Activated T-cell treated with anti-CD3 and anti-CD28 coated beads, Interleukin-2, amount 50 U/mL, for 24 hours (primary cell): ENCODE results near the gene FSD1.
"Not testable (repeated sequence)": the region's sequence is repeated elsewhere in the genome, so short reads cannot be mapped to it uniquely, and the experiment has no call there.

ENCODE experiments used
- DNase-seq: peaks from one replicate; pipeline ENCODE4 v3.0.0-alpha.2; 2020
- H3K27ac Mint-ChIP-seq: 2 replicates; pipeline ENCODE4 v1.8.0; 2020; ENCODE audit warnings: mild to moderate bottlenecking, mixed read lengths
- H3K27me3 Mint-ChIP-seq: 2 replicates; pipeline ENCODE4 v1.8.0; 2020; ENCODE audit warnings: mixed read lengths
- H3K36me3 Mint-ChIP-seq: 2 replicates; pipeline ENCODE4 v1.8.0; 2020; ENCODE audit warnings: low read depth, mixed read lengths
- H3K4me1 Mint-ChIP-seq: 2 replicates; pipeline ENCODE4 v1.8.0; 2020; ENCODE audit warnings: low read depth, mixed read lengths
- H3K4me3 Mint-ChIP-seq: 2 replicates; pipeline ENCODE4 v1.8.0; 2020; ENCODE audit warnings: mild to moderate bottlenecking, moderate library complexity, mixed read lengths
- H3K9me3 Mint-ChIP-seq: 2 replicates; pipeline ENCODE4 v1.8.0; 2020; ENCODE audit warnings: mixed read lengths

Gene FSD1

DNA sequence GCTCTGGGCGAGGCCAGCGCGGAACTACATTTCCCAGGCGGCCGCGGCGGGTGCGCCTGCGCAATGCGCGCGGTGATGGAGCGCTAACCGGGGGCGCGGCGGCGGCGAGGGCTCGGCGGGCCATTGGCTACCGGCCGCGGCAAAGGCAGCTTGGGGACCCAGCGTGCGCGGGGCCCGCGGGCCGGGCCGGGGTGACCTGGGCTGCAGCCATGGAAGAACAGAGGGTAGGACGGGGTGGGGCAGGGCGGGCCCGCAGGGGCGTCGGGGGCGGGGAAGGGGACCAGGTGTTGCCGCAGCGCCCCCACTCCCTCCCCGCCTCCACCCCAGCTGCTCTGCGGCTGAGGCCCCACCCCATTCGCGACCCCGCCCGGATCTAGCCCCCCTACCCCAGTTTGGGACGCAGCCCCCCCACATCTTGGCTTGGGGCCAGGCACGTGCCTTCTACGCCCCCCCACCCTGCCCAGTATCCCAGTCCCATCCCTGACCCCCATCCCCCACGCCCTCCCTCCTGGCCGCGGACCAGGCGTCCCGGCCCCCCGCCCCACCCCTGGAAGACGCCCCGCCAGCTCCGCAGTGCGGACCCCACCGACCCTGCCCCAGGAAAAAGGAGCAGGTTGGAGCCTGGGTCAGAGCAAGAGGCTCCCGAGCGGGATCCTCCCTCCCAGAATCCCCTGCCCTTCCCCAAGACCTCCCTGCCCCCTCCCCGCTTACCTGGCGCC is at the start of gene FSD1:
FSD1 (plus strand) TSS at position 61 of the 719 bp plus-strand sequence; CDS start at position 210, 149 bp downstream.
- Mint-ChIP-seq H3K4me3 (peak within 1 kb of the TSS; percentile 61), H3K9me3 (no peaks in the 10 kb centered on the region), H3K27me3 (no peaks in the 10 kb centered on the region), H3K36me3 (no peaks in the 10 kb centered on the region), H3K27ac (peak within 1 kb of the TSS; percentile 59), H3K4me1 (peaks cover 31% of the 10 kb centered on the region)
- peak; percentile 86 for DNase-seq

DNA sequence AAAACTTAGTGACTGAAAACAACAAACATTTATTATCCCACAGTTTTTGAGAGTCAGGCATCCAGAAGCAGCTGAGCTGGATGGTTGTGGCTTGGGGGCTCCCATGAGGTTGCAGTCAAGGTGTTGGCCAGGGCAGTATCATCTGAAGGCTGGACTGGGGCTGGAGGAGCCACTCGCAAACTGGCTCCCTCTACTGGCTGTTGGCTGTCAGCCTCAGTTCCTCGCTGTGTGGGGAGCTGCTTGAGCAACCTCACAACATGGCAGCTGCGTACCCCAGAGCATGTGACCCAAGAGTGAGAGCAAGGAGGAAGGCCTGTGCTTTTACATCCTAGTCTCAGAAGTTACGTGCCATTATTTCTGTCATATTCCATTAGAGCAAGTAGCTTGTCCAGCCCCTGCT is 47.8 kb upstream of the FSD1 start:
- Mint-ChIP-seq H3K4me1 (no peaks in the 10 kb centered on the region), H3K9me3 (no peaks in the 10 kb centered on the region), H3K27me3 (no peaks in the 10 kb centered on the region), H3K4me3 (no peak overlapping the region), H3K36me3 (peaks cover 91% of the 10 kb centered on the region), H3K27ac (no peak overlapping the region)
- DNase-seq = no peak

DNA sequence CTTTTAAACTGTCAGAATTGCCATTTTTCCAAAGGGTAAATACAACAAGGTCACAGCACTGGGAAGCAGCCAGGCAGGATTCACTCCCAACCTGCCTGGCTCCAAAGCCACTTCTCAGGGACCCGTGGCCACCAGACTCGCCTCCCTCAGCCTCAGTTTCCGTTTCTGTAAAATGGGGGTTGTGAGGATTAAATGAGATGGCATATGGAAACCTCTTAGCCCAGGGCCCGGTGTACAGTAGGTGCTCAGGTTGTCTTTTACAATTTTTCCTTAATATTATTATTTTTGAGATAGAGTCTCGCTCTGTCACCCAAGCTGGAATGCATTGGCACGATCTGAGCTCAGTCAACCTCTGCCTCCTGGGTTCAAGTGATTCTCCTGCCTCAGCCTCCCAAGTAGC is 47.4 kb upstream of the FSD1 start:
- no peaks in the 10 kb centered on the region for H3K27me3 Mint-ChIP-seq

DNA sequence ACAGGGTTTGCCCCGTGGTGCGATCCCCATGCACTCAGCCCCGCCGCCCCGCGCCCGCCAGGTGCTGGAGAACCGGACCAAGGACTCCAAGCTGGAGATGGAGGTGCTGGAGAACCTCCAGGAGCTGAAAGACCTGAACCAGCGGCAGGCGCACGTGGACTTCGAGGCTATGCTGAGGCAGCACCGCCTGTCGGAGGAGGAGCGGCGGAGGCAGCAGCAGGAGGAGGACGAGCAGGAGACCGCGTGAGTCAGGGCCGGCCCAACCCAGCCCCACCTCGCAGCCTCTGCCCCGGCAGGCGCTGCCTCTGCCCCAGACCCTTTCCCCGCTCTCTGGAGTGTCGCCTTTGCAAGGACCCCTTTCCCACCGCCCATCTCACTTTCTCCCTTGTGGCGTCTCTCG is 46.2 kb upstream of the FSD1 start:
- no peak overlapping the region for H3K4me3 Mint-ChIP-seq
- no peak for DNase-seq
- H3K27me3 Mint-ChIP-seq = no peaks in the 10 kb centered on the region
- no peak overlapping the region for H3K27ac Mint-ChIP-seq
- H3K4me1 Mint-ChIP-seq = peaks cover 2% of the 10 kb centered on the region
- H3K9me3 Mint-ChIP-seq = no peaks in the 10 kb centered on the region
- peaks cover 90% of the 10 kb centered on the region for H3K36me3 Mint-ChIP-seq

More for the DNA sequence above, 47.4 kb upstream of the FSD1 start:
- no peak overlapping the region for H3K4me3 Mint-ChIP-seq
- no peaks in the 10 kb centered on the region for H3K4me1 Mint-ChIP-seq
- peaks cover 91% of the 10 kb centered on the region for H3K36me3 Mint-ChIP-seq
- H3K27ac Mint-ChIP-seq = no peak overlapping the region
- DNase-seq = no peak
- no peaks in the 10 kb centered on the region for H3K9me3 Mint-ChIP-seq

GRCh38 chr19:4260613-4261191 is 43.7 kb upstream of the FSD1 start:
- H3K36me3 Mint-ChIP-seq = peaks cover 85% of the 10 kb centered on the region
- DNase-seq = no peak
- H3K27me3 Mint-ChIP-seq = no peaks in the 10 kb centered on the region
- peak overlapping the region; percentile 56 for H3K27ac Mint-ChIP-seq
- H3K4me1 Mint-ChIP-seq = peaks cover 14% of the 10 kb centered on the region
- no peak overlapping the region for H3K4me3 Mint-ChIP-seq
- no peaks in the 10 kb centered on the region for H3K9me3 Mint-ChIP-seq

GRCh38 chr19:4264812-4265211 is 39.6 kb upstream of the FSD1 start:
- Mint-ChIP-seq H3K27ac (peak overlapping the region; percentile 90), H3K4me1 (peaks cover 14% of the 10 kb centered on the region), H3K9me3 (no peaks in the 10 kb centered on the region), H3K27me3 (no peaks in the 10 kb centered on the region), H3K36me3 (peaks cover 87% of the 10 kb centered on the region), H3K4me3 (no peak overlapping the region)
- no peak for DNase-seq

DNA sequence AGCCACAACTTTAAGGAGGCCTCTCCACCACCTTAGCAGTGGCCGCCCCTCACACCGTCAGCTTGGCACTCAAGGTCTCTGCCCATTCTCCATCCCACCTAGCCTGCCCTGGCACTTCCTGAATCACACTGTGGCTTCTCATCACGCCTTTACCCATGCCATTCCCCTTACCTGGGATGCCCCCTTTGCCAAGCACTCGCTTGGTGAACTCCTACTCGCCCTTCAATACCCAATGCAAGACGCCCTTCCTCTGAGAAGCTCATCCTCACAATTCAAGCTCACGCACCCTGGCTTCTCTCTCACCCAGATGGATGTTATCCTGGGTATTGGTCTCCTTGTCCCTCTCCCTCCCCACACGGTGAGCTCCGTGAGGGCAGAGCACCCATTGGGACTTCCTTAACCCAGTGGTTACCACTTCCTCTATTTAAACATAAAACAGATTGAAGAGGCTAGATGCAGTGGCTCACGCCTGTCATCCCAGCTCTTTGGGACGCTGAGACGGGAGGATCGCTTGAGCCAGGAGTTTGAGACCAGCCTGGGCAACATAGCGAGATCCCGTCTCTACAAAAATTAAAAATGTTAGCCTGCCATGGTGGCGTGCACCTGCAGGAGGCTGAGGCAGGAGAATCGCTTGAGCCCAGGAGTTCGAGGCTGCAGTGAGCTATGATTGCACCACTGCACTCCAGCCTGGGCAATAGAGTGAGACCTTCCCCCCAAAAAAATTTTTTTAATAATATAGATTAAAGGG is 38.0 kb upstream of the FSD1 start:
- peaks cover 82% of the 10 kb centered on the region for H3K36me3 Mint-ChIP-seq
- H3K4me1 Mint-ChIP-seq = peaks cover 14% of the 10 kb centered on the region
- no peaks in the 10 kb centered on the region for H3K27me3 Mint-ChIP-seq
- DNase-seq = no peak
- H3K27ac Mint-ChIP-seq = peak overlapping the region; percentile 56
- no peaks in the 10 kb centered on the region for H3K9me3 Mint-ChIP-seq
- no peak overlapping the region for H3K4me3 Mint-ChIP-seq

- peaks cover 14% of the 10 kb centered on the region for H3K4me1 Mint-ChIP-seq
- DNase-seq = peak; percentile 77
- H3K4me3 Mint-ChIP-seq = no peak overlapping the region
- H3K27ac Mint-ChIP-seq = peak overlapping the region; percentile 0
- no peaks in the 10 kb centered on the region for H3K27me3 Mint-ChIP-seq
- H3K9me3 Mint-ChIP-seq = no peaks in the 10 kb centered on the region
- peaks cover 83% of the 10 kb centered on the region for H3K36me3 Mint-ChIP-seq
Measured at GRCh38 chr19:4267101-4267900, 37.1 kb upstream of the FSD1 start.

GRCh38 chr19:4267901-4268815 is 36.2 kb upstream of the FSD1 start:
- H3K4me3 Mint-ChIP-seq = no peak overlapping the region
- no peak overlapping the region for H3K27ac Mint-ChIP-seq
- no peaks in the 10 kb centered on the region for H3K9me3 Mint-ChIP-seq
- no peaks in the 10 kb centered on the region for H3K27me3 Mint-ChIP-seq
- peaks cover 82% of the 10 kb centered on the region for H3K36me3 Mint-ChIP-seq
- DNase-seq = no peak
- peaks cover 13% of the 10 kb centered on the region for H3K4me1 Mint-ChIP-seq

DNA sequence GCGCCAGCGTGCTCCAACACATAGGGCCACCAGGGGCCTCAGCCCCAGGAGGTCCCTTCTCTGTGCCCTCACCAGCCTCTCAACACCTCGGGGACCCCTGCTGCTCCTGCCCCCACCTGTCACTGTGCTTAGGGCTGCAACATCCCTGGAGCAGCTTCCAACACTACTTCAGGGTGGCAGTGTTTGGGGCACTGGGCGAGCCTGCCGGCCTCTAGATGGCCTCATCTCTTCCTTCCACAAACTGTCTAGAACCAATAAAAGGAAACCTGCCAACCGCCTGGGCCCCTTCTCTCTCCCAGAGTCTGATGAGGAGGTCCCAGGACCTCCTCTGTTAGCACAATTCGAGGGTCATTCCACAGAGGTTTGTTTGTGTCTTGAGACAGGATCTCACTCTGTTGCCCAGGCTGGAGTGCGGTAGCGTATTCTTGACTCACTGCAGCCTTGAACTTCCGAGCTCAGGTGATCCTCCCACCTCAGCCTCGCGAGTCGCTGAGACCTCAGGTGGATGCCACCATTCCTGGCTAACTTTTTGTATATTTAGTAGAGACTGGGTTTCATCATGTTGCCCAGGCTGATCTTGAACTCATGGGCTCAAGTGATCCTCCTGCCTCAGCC is 35.5 kb upstream of the FSD1 start:
- Mint-ChIP-seq H3K27me3 (no peaks in the 10 kb centered on the region), H3K4me3 (no peak overlapping the region), H3K36me3 (peaks cover 76% of the 10 kb centered on the region), H3K27ac (no peak overlapping the region), H3K4me1 (peaks cover 6% of the 10 kb centered on the region), H3K9me3 (no peaks in the 10 kb centered on the region)
- DNase-seq = no peak

- Mint-ChIP-seq H3K27ac (no peak overlapping the region), H3K27me3 (peaks cover 2% of the 10 kb centered on the region), H3K9me3 (no peaks in the 10 kb centered on the region), H3K4me1 (no peaks in the 10 kb centered on the region), H3K36me3 (peaks cover 44% of the 10 kb centered on the region), H3K4me3 (no peak overlapping the region)
- DNase-seq = no peak
Measured at GRCh38 chr19:4272894-4273293, 31.5 kb upstream of the FSD1 start.

DNA sequence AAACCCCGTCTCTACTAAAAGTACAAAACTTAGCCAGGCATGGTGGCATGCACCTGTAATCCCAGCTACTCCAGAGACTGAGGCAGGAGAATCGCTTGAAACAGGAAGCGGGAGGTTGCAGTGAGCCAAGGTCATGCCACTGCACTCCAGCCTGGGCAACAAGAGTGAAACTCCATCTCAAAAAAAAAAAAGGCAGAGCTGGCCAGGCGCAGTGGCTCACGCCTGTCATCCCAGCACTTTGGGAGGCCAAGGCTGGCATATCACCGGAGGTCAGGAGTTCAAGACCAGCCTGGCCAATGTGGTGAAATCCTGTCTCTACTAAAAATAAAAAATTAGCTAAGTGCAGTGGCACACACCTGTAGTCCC is 30.1 kb upstream of the FSD1 start:
- not testable (repeated sequence) for DNase-seq, H3K27ac Mint-ChIP-seq, H3K4me1 Mint-ChIP-seq, H3K9me3 Mint-ChIP-seq, H3K4me3 Mint-ChIP-seq
- Mint-ChIP-seq H3K27me3 (peaks cover 11% of the 10 kb centered on the region), H3K36me3 (peaks cover 31% of the 10 kb centered on the region)

DNA sequence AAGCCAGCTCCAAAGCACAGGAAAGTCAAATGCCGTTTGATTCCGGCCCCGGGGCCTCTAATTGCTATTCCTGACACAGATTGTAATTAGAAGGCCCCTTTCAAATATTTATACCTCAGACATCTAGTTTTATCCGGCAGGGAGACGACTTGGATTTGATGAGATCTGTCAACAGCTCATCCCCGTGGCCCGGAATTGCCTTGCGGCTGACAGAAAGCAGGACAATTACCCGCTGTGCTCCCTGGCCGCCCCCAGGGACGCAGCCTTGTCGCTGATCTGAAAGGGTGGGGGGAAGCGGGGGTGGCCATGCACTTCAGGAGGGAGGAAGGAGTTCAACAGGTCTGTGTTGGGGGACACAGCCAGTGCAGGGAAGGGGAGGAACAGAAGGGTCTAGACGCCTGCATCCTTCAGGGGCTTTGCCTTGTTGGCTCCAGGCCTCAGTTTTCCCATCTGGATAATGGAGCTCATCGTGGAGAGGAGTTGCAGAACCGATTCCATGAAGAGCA is 27.2 kb upstream of the FSD1 start:
- Mint-ChIP-seq H3K36me3 (peaks cover 9% of the 10 kb centered on the region), H3K9me3 (no peaks in the 10 kb centered on the region), H3K27ac (no peak overlapping the region), H3K27me3 (peaks cover 34% of the 10 kb centered on the region), H3K4me1 (peaks cover 5% of the 10 kb centered on the region), H3K4me3 (no peak overlapping the region)
- no peak for DNase-seq
